Smooth muscle cell of the brain vasculature (primary cell): ENCODE results near the gene PPP4R1.

Experiments used
- DNase-seq: peaks from one replicate; pipeline ENCODE4 v3.0.0-alpha.2; 2012; ENCODE audit warnings: low read depth, low spot score

Gene PPP4R1

GRCh38 chr18:9550429-9550828 is 63.9 kb downstream of the PPP4R1 start:
- no peak for DNase-seq

DNA sequence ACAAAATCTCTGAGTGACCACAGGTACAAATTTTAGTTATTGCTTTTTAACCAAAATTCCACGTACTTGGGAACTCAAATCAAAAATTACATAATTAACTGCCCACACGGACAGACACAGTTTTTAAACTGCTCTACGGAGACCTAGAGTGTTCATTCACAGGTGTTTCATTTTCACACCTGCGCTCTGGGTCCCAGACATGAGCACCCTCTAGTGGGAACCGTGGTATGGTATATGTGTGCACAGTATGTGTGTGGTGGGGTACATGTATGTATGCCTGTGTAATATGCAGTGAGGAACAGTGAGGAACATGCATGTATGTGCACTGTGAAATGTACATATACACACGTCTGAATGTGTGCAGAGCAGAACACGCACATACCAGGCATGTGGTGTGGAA is 65.0 kb downstream of the PPP4R1 start:
- no peak for DNase-seq

GRCh38 chr18:9547782-9548181 is 66.6 kb downstream of the PPP4R1 start:
- DNase-seq, result no peak

- DNase-seq, result no peak
Observed at GRCh38 chr18:9546468-9546867, 67.9 kb downstream of the PPP4R1 start.

GRCh38 chr18:9545029-9545428 is 69.3 kb downstream of the PPP4R1 start:
- no peak for DNase-seq

- DNase-seq, result no peak
Observed at GRCh38 chr18:9542924-9543323, 71.4 kb downstream of the PPP4R1 start.

- no peak for DNase-seq
Observed at GRCh38 chr18:9539938-9540337, 74.4 kb downstream of the PPP4R1 start.

DNA sequence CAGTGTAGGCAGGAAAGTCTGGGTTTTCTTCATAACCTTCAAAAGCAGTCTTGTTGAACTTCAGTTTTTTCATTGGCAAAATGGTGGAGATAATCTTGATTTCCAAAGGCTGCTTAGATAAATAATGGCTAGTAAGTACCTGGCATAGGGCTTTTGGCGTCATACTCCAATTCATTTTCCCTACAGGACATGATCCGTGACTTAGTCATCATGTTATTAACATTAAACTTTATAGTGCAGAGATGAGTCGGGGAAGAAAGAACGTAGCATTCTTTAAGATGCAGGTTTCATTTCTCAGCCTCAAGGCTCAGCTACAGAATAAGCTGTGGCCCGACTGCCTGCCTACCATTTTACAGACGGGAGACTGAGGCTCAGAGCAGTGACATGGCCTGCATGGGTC is 75.1 kb downstream of the PPP4R1 start:
- DNase-seq, result no peak

DNA sequence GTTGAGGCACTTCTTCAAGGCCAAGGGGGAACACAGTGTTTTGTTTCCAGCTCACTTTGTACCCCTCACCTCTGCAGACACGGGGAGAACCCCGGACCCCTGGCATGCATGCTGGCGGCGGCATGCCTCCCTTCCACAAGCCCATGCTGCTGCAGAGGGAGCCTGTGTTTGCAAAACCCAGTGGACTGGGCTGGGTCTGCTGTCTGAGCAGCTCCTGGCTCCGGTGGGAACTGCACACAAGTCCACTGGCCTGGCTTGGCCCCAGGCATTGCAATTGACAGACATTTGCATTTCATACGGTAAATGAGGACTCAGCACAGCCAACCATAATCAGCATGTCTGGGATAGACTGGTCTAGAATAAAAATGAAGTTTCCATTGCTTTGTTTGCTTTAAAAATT is 76.7 kb downstream of the PPP4R1 start:
- DNase-seq, result no peak

- no peak for DNase-seq
Observed at GRCh38 chr18:9536354-9537152, 77.8 kb downstream of the PPP4R1 start.

DNA sequence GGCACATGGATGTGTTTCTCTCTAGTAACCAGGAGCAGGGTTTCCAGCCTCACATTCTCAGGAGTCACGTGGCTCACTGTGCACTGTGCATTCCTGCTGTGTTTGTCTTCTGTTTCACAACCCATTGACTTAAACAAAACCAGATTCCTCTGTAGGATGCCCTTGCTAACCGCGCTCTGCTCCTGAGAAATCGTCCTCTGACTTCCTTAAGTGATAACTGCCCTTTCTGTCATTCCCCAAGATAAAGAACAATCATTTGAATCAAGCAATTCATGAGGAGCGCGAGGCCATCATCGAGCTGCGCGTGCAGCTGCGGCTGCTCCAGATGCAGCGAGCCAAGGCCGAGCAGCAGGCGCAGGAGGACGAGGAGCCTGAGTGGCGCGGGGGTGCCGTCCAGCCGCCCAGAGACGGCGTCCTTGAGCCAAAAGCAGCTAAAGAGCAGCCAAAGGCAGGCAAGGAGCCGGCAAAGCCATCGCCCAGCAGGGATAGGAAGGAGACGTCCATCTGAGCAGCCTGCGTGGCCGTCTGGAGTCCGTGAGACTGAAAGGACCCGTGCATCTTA is 78.8 kb downstream of the PPP4R1 start:
- peak; percentile 79 for DNase-seq

DNA sequence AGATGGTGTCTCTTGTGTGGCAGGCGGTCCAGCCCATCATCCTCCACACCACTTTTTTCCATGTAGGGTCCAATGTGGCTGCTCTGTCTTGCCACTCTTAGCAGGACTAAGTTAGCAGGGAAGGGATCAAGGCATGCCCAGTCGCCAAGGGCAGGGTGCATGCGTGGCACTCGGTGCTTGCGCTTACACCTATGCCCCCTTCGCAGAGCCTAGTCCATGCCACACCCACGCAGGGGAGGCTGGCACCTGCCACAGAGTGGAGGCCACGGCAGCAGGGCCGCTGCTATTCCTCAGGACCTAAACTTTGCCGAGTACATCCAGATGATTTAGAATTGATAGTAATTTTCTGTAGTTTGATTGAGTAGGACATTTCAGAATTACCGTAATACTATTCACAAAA is 79.5 kb downstream of the PPP4R1 start:
- no peak for DNase-seq

GRCh38 chr18:9531791-9532410 is 82.5 kb downstream of the PPP4R1 start:
- DNase-seq, result no peak

DNA sequence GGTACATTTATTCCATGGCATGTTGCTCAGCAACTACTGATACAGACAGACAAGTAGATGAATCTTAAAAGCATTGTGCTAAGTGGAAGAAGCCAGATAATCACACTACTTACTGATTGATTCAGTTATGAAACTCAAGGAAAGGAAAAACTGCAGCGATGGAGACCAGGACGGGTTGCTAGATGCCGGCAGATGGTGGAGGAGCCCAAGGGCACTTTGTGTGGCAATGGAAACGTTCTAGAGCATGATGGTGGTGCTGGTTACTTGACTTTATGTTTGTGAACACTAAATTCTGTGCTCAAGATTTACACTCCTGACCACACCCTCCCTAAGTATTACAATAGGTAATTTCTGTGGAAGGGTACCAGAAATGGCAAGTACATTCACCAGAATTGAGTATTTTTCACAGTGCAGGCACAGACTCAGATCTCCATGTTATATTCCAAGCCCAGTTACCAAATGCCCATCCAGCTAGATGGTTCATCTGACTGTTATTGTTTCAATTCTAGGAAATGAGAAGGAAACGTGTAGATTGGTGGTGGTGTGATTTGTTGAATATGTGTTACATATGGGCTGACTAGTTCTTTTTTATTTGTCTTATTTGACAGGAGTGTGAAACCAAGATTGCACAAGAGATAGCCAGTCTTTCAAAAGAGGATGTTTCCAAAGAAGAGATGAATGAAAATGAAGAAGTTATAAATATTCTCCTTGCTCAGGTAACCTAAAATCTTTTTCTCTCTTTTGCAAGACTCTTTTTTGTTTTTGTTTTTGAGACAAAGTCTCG is 83.9 kb downstream of the PPP4R1 start:
- no peak for DNase-seq

GRCh38 chr18:9526458-9526857 is 87.9 kb downstream of the PPP4R1 start:
- no peak for DNase-seq

DNA sequence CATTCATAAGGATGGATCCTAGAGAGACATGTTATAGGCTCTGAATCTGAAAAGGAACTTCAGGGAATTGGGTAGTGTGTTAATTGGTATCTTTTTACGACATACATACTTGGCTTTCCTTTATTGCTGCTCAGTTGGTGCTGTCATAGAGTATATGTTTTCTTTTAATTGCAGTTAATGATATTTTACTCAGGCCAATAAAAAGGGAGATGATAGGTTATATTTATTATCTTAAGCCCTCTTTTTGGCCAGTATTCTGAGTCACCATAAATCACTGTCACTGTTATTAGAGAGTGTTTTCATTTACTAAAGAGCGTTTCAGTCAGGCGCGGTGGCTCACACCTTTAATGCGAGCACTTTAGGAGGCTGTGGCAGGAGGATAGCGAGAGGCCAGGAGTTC is 91.4 kb downstream of the PPP4R1 start:
- no peak for DNase-seq

DNA sequence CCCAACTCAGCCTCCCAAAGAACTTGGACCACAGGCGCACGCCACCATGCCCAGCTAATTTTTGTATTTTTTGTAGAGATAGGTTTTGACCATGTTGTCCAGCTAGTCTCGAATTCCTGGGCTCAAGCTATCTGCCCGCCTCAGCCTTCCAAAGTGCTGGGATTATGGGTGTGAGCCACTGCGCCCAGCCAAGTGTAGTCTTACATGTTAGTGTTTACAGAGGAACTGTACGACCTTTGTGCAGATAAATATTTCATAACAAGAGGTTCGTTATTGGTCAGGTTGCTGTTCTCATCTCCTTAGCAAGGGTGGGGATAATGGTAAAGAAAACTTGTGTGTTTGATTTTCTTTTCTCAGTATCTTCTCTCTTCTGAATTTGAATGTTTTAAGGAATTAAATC is 92.6 kb downstream of the PPP4R1 start:
- DNase-seq, result no peak

GRCh38 chr18:9520666-9521065 is 93.7 kb downstream of the PPP4R1 start:
- no peak for DNase-seq

GRCh38 chr18:9519399-9519798 is 95.0 kb downstream of the PPP4R1 start:
- DNase-seq, result no peak

GRCh38 chr18:9517869-9518268 is 96.5 kb downstream of the PPP4R1 start:
- DNase-seq, result no peak

DNA sequence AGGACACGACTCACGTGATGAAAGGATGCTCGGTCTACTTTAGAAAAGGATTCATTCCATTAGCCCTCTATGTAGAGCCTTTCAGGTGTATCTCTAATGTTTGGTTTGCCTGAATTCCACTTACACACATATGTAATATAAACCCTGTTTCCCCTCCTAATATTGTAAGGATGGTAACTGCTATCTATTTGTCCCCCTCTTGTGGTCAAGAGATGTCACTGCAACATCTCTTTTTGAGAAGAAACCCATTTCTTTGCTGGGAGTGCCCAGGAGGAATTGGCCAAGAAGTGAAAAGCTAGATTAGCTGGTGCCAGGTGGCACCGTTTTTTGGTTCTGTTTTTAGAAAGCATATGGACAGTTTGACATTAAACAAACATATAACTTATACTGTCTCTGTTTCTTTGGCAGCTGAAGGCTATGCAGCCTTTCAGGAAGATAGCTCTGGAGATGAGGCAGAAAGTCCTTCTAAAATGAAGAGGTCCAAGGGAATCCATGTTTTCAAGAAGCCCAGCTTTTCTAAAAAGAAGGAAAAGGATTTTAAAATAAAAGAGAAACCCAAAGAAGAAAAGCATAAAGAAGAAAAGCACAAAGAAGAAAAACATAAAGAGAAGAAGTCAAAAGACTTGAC is 97.8 kb downstream of the PPP4R1 start:
- DNase-seq, result peak; percentile 9

DNA sequence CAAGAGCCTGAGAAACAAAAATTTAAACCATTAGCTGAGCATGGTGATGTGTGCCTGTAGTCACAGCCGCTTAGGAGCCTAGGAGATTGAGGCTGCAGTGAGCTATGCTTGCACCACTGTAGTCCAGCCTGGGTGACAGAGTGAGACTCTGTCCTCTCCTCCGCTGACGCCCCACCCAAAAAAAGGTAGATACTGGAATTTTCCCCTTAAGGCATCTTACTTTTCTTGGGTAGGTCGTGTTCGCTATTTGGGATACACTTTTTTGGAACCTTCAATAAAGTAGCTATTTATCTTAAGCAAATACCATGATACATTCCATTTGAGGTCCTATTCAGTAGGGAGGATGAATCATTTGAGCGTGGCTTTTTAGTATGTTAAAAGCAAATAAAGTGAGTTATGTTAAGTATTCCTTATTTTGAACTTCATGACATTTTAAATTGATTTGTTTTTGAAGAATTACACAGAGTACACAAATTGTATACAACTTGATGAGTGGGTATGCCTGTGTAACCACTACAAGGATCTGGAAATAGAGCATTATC is 100.3 kb downstream of the PPP4R1 start:
- peak; percentile 28 for DNase-seq
